Testis (tissue), 3 donors: ENCODE results near the gene NEMP2. TPM values are rescaled to one million over a fixed set of nuclear protein-coding genes. Genes with fewer than 3 reads are reported as not detected.

Source experiments
- DNase-seq: peaks from one replicate; pipeline ENCODE4 v3.0.0-alpha.2; 2019
- H3K27ac ChIP-seq, 2 donors: fragments of 200-600 bp; sonication (generic); one replicate each; pipeline ENCODE4 v1.5.1; 2019
- H3K27me3 ChIP-seq: fragments of 200-600 bp; sonication (generic); one replicate; pipeline ENCODE4 v1.5.1; 2019
- H3K36me3 ChIP-seq: fragments of 200-600 bp; sonication (generic); one replicate; pipeline ENCODE4 v1.5.1; 2017; ENCODE audit warnings: low read depth; ENCODE audit errors: missing control alignments
- H3K4me1 ChIP-seq: fragments of 200-600 bp; sonication (generic); one replicate; pipeline ENCODE4 v1.5.1; 2019
- H3K4me3 ChIP-seq, 2 donors: fragments of 200-600 bp; sonication (generic); one replicate each; pipeline ENCODE4 v1.5.1; 2017 to 2019
- H3K9me3 ChIP-seq: fragments of 200-600 bp; sonication (generic); one replicate; pipeline ENCODE4 v1.5.1; 2017
- CTCF ChIP-seq, 3 experiments: fragments of 450-650 bp in 2 of 3; fragments of 200-600 bp in 1 of 3; sonication (generic) in 1 of 3; IDR thresholded peaks; one replicate each; pipeline ENCODE4 v1.5.1; 2016 to 2019; ENCODE audit warnings: antibody characterized with exemption in 3 of 3, mild to moderate bottlenecking in 2 of 3, moderate library complexity in 1 of 3
- POLR2A ChIP-seq: fragments of 450-650 bp; IDR thresholded peaks from one replicate; pipeline ENCODE4 v1.6.1; 2017; ENCODE audit warnings: antibody characterized with exemption, mild to moderate bottlenecking, moderate library complexity
- WGBS, 2 donors: methylation state at CpG; one replicate each; pipeline ENCODE4 v1.1.5; 2018; 5-methylcytosine and 5-hydroxymethylcytosine counted together
- intact Hi-C: fragments of 100-400 bp; cut with DNase I; formaldehyde crosslinking; loops from one replicate; pipeline ENCODE4 v1.15.1; 2023; ENCODE audit warnings: low total_unique reads
- polyA plus RNA-seq: library from polyadenylated mRNA; stranded (reverse); fragments of 350-450 nt; fragmentation: Illumina TruSeq; extraction: RNeasy Lipid Tissue Mini Kit (QIAGEN cat#74804); gene quantifications from one replicate; pipeline ENCODE4 v1.2.3, GENCODE V29; 2014; ENCODE audit warnings: low read depth, low replicate concordance; ENCODE audit not compliant: insufficient read depth
- total RNA-seq, 2 donors: library from RNA; depleted of rRNA; stranded (reverse); fragments of >200 nt; gene quantifications; one replicate each; pipeline ENCODE4 v1.2.3, GENCODE V29; 2016

Gene NEMP2
- total and polyA plus RNA-seq, 3 donors from 2014 or later: 8.1 to 32.0 (median 16.8) TPM

GRCh38 chr2:190459881-190460280 lies 74.6 kb downstream of the NEMP2 start:
- H3K4me3 ChIP-seq: no peak overlapping the region
- no peaks in the 10 kb centered on the region for H3K36me3 ChIP-seq
- TF ChIP-seq CTCF (IDR thresholded peaks at IDR 0.05) (no peak), POLR2A (no peak)
- H3K4me1 ChIP-seq: no peaks in the 10 kb centered on the region
- WGBS, 2 donors: 83 to 94% methylated on average over 1 of the region's 1 CpG
- H3K9me3 ChIP-seq: no peaks in the 10 kb centered on the region
- no peak overlapping the region for H3K27ac ChIP-seq
- no peak for DNase-seq
- no peaks in the 10 kb centered on the region for H3K27me3 ChIP-seq
- intact Hi-C loops: no loop called here

GRCh38 chr2:190458352-190459107 lies 76.0 kb downstream of the NEMP2 start:
- no peak for DNase-seq
- Histone ChIP-seq H3K4me3 (no peak overlapping the region), H3K36me3 (no peaks in the 10 kb centered on the region), H3K27ac (no peak overlapping the region), H3K9me3 (no peaks in the 10 kb centered on the region), H3K4me1 (no peaks in the 10 kb centered on the region), H3K27me3 (no peaks in the 10 kb centered on the region)
- TF ChIP-seq CTCF (IDR thresholded peaks at IDR 0.05) (no peak), POLR2A (no peak)
- intact Hi-C loops: no loop called here
- WGBS, 2 donors: 84 to 95% methylated on average over 7 to 8 of the region's 8 CpGs

GRCh38 chr2:190457256-190457655 lies 77.3 kb downstream of the NEMP2 start:
- intact Hi-C loops: no loop called here
- DNase-seq: no peak
- H3K4me1 ChIP-seq: no peaks in the 10 kb centered on the region
- H3K9me3 ChIP-seq: no peaks in the 10 kb centered on the region
- no peak overlapping the region for H3K4me3 ChIP-seq
- TF ChIP-seq CTCF (IDR thresholded peaks at IDR 0.05): no peak
- no peak for TF ChIP-seq POLR2A
- H3K36me3 ChIP-seq: no peaks in the 10 kb centered on the region
- H3K27ac ChIP-seq: no peak overlapping the region
- WGBS, 2 donors: 96 to 100% methylated on average over 2 of the region's 2 CpGs
- H3K27me3 ChIP-seq: no peaks in the 10 kb centered on the region

GRCh38 chr2:190456833-190457232 lies 77.7 kb downstream of the NEMP2 start:
- Histone ChIP-seq H3K27ac (no peak overlapping the region), H3K4me1 (no peaks in the 10 kb centered on the region), H3K4me3 (no peak overlapping the region), H3K9me3 (no peaks in the 10 kb centered on the region), H3K27me3 (no peaks in the 10 kb centered on the region), H3K36me3 (no peaks in the 10 kb centered on the region)
- 79 to 95% methylated on average over 7 of the region's 7 CpGs for WGBS, 2 donors
- no peak for DNase-seq
- intact Hi-C loops: no loop called here
- TF ChIP-seq CTCF (IDR thresholded peaks at IDR 0.05) (no peak), POLR2A (no peak)
